HAP-1 (cell line): Measurements from ENCODE around the gene KANSL1.

ENCODE experiments used
- DNase-seq, 2 experiments: peaks; one replicate each; pipeline ENCODE4 v3.0.0-alpha.2; 2016 to 2020; ENCODE audit warnings: low spot score in 2 of 2
- H3K27me3 ChIP-seq: fragments of 250-450 bp; sonication (Bioruptor Pico); 2 replicates; pipeline ENCODE4 v1.5.1; 2020; ENCODE audit warnings: low read depth, mild to moderate bottlenecking, moderate library complexity
- H3K36me3 ChIP-seq: fragments of 250-450 bp; sonication (Bioruptor Pico); replicated peaks from 2 replicates; pipeline ENCODE4 v1.5.1; 2020; ENCODE audit warnings: mild to moderate bottlenecking
- H3K4me1 ChIP-seq: fragments of 250-450 bp; sonication (Bioruptor Pico); 2 replicates; pipeline ENCODE4 v1.5.1; 2020; ENCODE audit warnings: mild to moderate bottlenecking
- H3K4me3 ChIP-seq: fragments of 250-450 bp; sonication (Bioruptor Pico); 2 replicates; pipeline ENCODE4 v1.5.1; 2020; ENCODE audit warnings: mild to moderate bottlenecking, moderate library complexity
- H3K9me3 ChIP-seq: fragments of 250-450 bp; sonication (Bioruptor Pico); 2 replicates; pipeline ENCODE4 v1.5.1; 2020; ENCODE audit warnings: mild to moderate bottlenecking, moderate library complexity
- in situ Hi-C: fragments of 300-500 bp; cut with MboI; formaldehyde crosslinking; loops from 3 replicates; pipeline ENCODE4 v1.14.3; 2020; ENCODE audit warnings: low sequenced_read_pairs, inconsistent platforms, mixed read lengths

KANSL1 gene

DNA sequence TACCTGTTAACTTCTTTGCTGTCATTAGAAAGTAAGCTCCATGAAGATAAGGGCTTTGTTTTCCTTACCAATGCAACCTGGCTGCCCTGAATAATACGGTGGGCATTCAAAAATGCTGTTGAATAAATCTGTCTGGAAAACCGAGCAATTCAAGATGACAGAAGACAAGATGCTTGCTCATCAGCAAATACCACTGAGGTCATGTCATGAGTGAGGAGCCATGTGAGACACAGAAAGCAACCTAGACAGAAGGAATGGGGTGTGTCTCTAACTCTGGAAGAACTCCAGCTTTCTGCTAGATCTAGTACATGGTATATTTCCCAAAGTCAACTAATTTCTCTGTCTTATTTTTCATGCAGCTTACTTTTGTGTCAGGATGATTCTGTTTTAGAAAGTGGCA lies 130.0 kb downstream of the KANSL1 start:
- no peaks in the 10 kb centered on the region for H3K9me3 ChIP-seq
- no peaks in the 10 kb centered on the region for H3K27me3 ChIP-seq
- H3K36me3 ChIP-seq: peaks cover 53% of the 10 kb centered on the region
- no peak overlapping the region for H3K4me3 ChIP-seq
- no peak for DNase-seq
- no peaks in the 10 kb centered on the region for H3K4me1 ChIP-seq
- in situ Hi-C loops: no loop called here

DNA sequence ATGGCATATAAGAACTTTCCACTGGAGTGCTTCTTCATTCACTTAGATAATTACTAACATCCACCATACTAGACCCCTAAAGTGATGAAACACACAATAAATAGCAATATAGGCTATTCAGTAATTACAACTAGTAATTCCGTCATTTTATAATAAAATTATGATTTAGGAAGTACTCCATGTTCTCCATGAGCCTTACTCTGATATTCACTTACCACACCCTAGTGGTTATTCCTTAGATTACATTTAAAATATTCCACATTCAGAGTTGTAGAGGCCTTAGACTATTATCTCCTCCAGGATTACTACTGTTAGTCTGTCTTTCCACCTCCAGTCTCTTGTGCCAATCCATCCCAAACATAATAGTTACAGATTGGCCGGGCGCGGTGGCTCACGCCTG lies 131.8 kb downstream of the KANSL1 start:
- Histone ChIP-seq H3K27me3 (no peaks in the 10 kb centered on the region), H3K9me3 (no peaks in the 10 kb centered on the region), H3K4me3 (no peak overlapping the region), H3K4me1 (peaks cover 14% of the 10 kb centered on the region), H3K36me3 (peaks cover 46% of the 10 kb centered on the region)
- peak in 1 of 2 experiments; percentile 38 for DNase-seq
- in situ Hi-C loops: no loop called here

- Histone ChIP-seq H3K36me3 (peaks cover 36% of the 10 kb centered on the region), H3K4me3 (no peak overlapping the region), H3K4me1 (peaks cover 15% of the 10 kb centered on the region), H3K9me3 (no peaks in the 10 kb centered on the region), H3K27me3 (no peaks in the 10 kb centered on the region)
- in situ Hi-C loops: no loop called here
- no peak for DNase-seq
Measured at GRCh38 chr17:46060461-46060860, 132.8 kb downstream of the KANSL1 start.

GRCh38 chr17:46059486-46059885 lies 133.7 kb downstream of the KANSL1 start:
- in situ Hi-C loops: no loop called here
- Histone ChIP-seq H3K4me3 (no peak overlapping the region), H3K36me3 (peaks cover 29% of the 10 kb centered on the region), H3K4me1 (peaks cover 15% of the 10 kb centered on the region), H3K27me3 (no peaks in the 10 kb centered on the region), H3K9me3 (no peaks in the 10 kb centered on the region)
- DNase-seq: no peak

- in situ Hi-C loops: no loop called here
- no peak for DNase-seq
- Histone ChIP-seq H3K9me3 (no peaks in the 10 kb centered on the region), H3K4me3 (no peak overlapping the region), H3K27me3 (no peaks in the 10 kb centered on the region), H3K4me1 (peaks cover 16% of the 10 kb centered on the region), H3K36me3 (peaks cover 16% of the 10 kb centered on the region)
Measured at GRCh38 chr17:46057366-46057765, 135.9 kb downstream of the KANSL1 start.

DNA sequence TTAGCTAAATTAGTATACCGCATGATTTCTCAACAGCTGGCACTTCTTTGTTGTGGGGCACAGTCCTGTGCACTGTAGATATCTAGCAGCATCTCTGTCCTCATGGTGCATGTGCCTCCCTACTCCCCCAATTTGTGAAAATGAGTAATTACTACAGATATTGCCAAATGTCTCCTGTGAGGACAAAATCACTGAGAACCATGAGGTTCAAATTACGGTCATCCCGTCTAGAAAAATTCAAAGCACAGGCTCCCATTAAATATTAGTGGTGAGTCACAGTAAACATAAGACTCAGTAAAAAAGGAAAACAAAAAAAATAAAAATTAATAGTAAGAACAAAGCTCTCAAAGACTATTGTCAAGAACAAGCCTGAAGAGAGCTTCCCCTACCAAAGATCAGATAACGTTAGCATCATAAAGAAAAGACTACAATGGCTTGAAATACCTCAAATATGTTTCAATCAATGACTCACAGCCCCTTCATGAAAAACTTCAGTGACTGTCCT lies 136.4 kb downstream of the KANSL1 start:
- in situ Hi-C loops: no loop called here
- H3K9me3 ChIP-seq: no peaks in the 10 kb centered on the region
- H3K27me3 ChIP-seq: no peaks in the 10 kb centered on the region
- no peak overlapping the region for H3K4me3 ChIP-seq
- H3K4me1 ChIP-seq: peaks cover 21% of the 10 kb centered on the region
- DNase-seq: peak in 1 of 2 experiments; percentile 64
- peaks cover 16% of the 10 kb centered on the region for H3K36me3 ChIP-seq

- Histone ChIP-seq H3K27me3 (no peaks in the 10 kb centered on the region), H3K4me1 (peaks cover 25% of the 10 kb centered on the region), H3K36me3 (peaks cover 20% of the 10 kb centered on the region), H3K4me3 (no peak overlapping the region), H3K9me3 (no peaks in the 10 kb centered on the region)
- in situ Hi-C loops: loop anchor here (5.0 kb wide), 1 partner anchor 52 kb away; no protein-coding TSS in a partner anchor
- DNase-seq: no peak
Measured at GRCh38 chr17:46053911-46054534, 139.2 kb downstream of the KANSL1 start.

- H3K9me3 ChIP-seq: no peaks in the 10 kb centered on the region
- in situ Hi-C loops: loop anchor here (5.0 kb wide), 1 partner anchor 47 kb away; no protein-coding TSS in a partner anchor
- H3K4me1 ChIP-seq: peaks cover 11% of the 10 kb centered on the region
- no peaks in the 10 kb centered on the region for H3K27me3 ChIP-seq
- H3K36me3 ChIP-seq: peaks cover 42% of the 10 kb centered on the region
- no peak overlapping the region for H3K4me3 ChIP-seq
- DNase-seq: no peak
Measured at GRCh38 chr17:46049656-46050055, 143.6 kb downstream of the KANSL1 start.

DNA sequence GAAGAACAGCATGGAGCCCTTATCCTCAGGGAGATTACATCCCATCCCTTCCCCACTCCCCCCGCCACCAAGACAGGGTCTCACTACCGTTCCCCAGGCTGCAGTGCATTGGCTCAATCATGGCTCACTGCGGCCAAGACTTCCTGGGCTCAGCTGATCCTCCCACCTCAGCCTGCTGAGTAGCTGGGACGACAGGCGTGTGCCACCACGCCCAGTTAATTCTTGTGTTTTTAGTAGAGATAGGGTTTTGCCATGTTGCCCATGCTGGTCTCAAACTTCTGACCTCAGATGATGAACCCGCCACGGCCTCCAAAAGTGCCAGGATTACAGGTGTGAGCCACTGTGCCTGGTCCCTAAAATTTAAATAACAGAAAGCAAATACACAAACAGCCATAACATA lies 145.4 kb downstream of the KANSL1 start:
- no peaks in the 10 kb centered on the region for H3K27me3 ChIP-seq
- DNase-seq: no peak
- no peaks in the 10 kb centered on the region for H3K9me3 ChIP-seq
- in situ Hi-C loops: no loop called here
- no peak overlapping the region for H3K4me3 ChIP-seq
- H3K36me3 ChIP-seq: peaks cover 55% of the 10 kb centered on the region
- peaks cover 11% of the 10 kb centered on the region for H3K4me1 ChIP-seq

DNA sequence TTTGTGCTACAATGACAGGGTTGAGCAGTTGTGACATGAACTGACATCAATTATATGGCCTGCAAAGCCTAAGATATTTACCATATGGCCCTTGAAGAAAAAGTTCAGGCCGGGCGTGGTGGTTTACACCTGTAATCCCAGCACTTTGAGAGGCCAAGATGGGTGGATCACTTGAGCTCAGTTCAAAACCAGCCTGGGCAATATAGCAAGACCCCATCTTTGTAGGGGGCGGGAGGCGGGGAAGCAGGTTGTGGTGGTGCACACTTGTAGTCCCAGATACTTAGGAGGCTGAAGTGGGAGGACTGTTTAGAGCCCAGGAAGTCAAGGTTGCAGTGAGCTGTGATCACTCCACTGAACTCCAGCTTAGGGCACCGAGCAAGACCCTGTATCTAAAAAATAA lies 145.8 kb downstream of the KANSL1 start:
- Histone ChIP-seq H3K27me3 (no peaks in the 10 kb centered on the region), H3K9me3 (no peaks in the 10 kb centered on the region), H3K36me3 (peaks cover 59% of the 10 kb centered on the region), H3K4me1 (peaks cover 9% of the 10 kb centered on the region), H3K4me3 (no peak overlapping the region)
- no peak for DNase-seq
- in situ Hi-C loops: no loop called here

DNA sequence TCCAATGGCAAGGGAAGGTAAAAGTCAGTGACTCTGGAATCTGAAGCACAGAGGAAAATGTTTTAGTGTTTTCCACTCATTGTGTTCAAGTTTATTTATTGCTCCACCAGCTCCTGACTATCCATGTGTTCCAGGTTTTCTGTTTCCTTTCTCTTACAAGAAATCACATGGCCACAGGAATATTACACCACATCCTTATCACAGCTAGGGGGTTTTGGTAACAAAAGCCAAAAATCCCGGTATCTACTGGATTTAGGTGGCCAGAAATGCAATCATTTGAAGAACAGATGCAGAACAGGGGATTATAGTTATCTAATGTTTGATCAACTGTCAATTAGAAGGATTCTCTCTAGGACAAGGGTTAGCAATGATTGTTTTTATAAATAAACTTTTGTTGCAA lies 146.3 kb downstream of the KANSL1 start:
- Histone ChIP-seq H3K36me3 (peaks cover 62% of the 10 kb centered on the region), H3K4me1 (peaks cover 5% of the 10 kb centered on the region), H3K9me3 (no peaks in the 10 kb centered on the region), H3K27me3 (no peaks in the 10 kb centered on the region), H3K4me3 (no peak overlapping the region)
- no peak for DNase-seq
- in situ Hi-C loops: no loop called here

DNA sequence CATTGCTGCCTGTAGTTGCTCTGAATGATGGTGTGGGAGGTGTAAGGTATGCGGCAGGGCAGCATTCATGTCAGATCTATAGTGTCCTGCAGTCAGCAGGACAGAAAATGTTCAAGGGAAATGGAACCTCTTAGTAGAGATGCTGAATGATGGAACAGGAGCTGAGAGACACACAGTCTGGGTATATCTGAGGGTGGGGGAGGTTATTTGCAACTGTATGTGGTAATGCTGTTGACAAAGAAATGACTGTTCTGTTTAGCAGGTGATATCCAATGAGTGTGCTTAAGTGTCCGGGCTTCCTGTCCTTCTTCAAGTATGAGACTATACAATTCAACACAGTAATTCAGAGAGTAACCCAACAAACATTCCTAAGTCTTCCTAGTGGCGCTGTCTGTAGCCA lies 147.6 kb downstream of the KANSL1 start:
- no peaks in the 10 kb centered on the region for H3K27me3 ChIP-seq
- in situ Hi-C loops: no loop called here
- H3K4me1 ChIP-seq: no peaks in the 10 kb centered on the region; the same call in none of the 2 replicates
- H3K36me3 ChIP-seq: peaks cover 64% of the 10 kb centered on the region
- DNase-seq: no peak
- H3K4me3 ChIP-seq: no peak overlapping the region
- H3K9me3 ChIP-seq: no peaks in the 10 kb centered on the region

GRCh38 chr17:46044989-46045388 lies 148.2 kb downstream of the KANSL1 start:
- Histone ChIP-seq H3K36me3 (peaks cover 59% of the 10 kb centered on the region), H3K4me3 (no peak overlapping the region), H3K9me3 (no peaks in the 10 kb centered on the region), H3K4me1 (no peaks in the 10 kb centered on the region; the same call in none of the 2 replicates), H3K27me3 (no peaks in the 10 kb centered on the region)
- no peak for DNase-seq
- in situ Hi-C loops: no loop called here

- Histone ChIP-seq H3K36me3 (peaks cover 57% of the 10 kb centered on the region), H3K4me3 (no peak overlapping the region), H3K27me3 (no peaks in the 10 kb centered on the region), H3K9me3 (no peaks in the 10 kb centered on the region), H3K4me1 (no peaks in the 10 kb centered on the region; the same call in none of the 2 replicates)
- DNase-seq: peak; percentile 79 to 85
- in situ Hi-C loops: no loop called here
Measured at GRCh38 chr17:46044286-46044928, 148.8 kb downstream of the KANSL1 start.
